Measurements from ENCODE around the gene NSD1.

NSD1 gene

GRCh38 chr5:177097016-177097985, 36.3 kb upstream of the NSD1 start:
- no peak for DNase-seq

GRCh38 chr5:177098120-177098469, 35.5 kb upstream of the NSD1 start:
- DNase-seq, result no peak

- DNase-seq, result no peak
Measured at GRCh38 chr5:177098470-177099141, 35.0 kb upstream of the NSD1 start.

GRCh38 chr5:177099422-177100093, 34.0 kb upstream of the NSD1 start:
- no peak for DNase-seq

GRCh38 chr5:177100714-177101121, 32.9 kb upstream of the NSD1 start:
- DNase-seq, result no peak

GRCh38 chr5:177103523-177104253, 29.9 kb upstream of the NSD1 start:
- no peak for DNase-seq

- DNase-seq, result no peak
Measured at GRCh38 chr5:177105691-177106476, 27.7 kb upstream of the NSD1 start.

- no peak for DNase-seq
Measured at GRCh38 chr5:177107159-177107558, 26.4 kb upstream of the NSD1 start.

- no peak for DNase-seq
Measured at GRCh38 chr5:177109810-177110209, 23.8 kb upstream of the NSD1 start.

- peak; percentile 43 for DNase-seq
Measured at GRCh38 chr5:177111720-177112394, 21.7 kb upstream of the NSD1 start.

- DNase-seq, result no peak
Measured at GRCh38 chr5:177112589-177113220, 20.9 kb upstream of the NSD1 start.

- DNase-seq, result peak; percentile 66
Measured at GRCh38 chr5:177113566-177114424, 19.8 kb upstream of the NSD1 start.

- peak; percentile 72 for DNase-seq
Measured at GRCh38 chr5:177116631-177117373, 16.8 kb upstream of the NSD1 start.

GRCh38 chr5:177117441-177118045, 16.0 kb upstream of the NSD1 start:
- no peak for DNase-seq

GRCh38 chr5:177122566-177122965, 11.0 kb upstream of the NSD1 start:
- DNase-seq, result no peak

- no peak for DNase-seq
Measured at GRCh38 chr5:177123789-177124485, 9.6 kb upstream of the NSD1 start.

- no peak for DNase-seq
Measured at GRCh38 chr5:177124486-177124991, 9.0 kb upstream of the NSD1 start.

GRCh38 chr5:177126771-177127170, 6.8 kb upstream of the NSD1 start:
- DNase-seq, result no peak
